Hematopoietic multipotent progenitor cell treated with erythropoietin and hydrocortisone succinate and interleukin-3 and kit ligand, for 15 days (in vitro differentiated cells): ENCODE measurements around the gene LAYN.

Experiments used
- DNase-seq: peaks from one replicate; pipeline ENCODE4 v3.0.0-alpha.2; 2015; ENCODE audit warnings: low spot score

Gene LAYN

DNA sequence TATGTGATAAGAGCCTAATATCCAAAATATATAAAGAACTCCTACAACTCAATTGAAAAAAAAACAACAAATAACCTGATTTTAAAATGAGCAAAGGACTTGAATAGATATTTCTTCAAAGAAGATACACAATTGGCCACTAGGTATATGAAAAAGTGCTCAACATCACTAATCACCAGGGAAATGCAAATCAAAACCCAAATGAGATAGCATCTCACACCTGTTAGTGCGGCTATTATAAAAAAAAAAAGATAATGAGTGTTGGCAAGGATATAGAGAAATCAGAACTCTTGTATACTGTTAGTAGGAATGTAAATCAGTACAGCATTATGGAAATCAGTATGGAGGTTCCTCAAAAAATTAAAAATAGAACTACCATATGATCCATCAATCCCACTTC, 55.8 kb downstream of the LAYN start:
- no peak for DNase-seq

DNA sequence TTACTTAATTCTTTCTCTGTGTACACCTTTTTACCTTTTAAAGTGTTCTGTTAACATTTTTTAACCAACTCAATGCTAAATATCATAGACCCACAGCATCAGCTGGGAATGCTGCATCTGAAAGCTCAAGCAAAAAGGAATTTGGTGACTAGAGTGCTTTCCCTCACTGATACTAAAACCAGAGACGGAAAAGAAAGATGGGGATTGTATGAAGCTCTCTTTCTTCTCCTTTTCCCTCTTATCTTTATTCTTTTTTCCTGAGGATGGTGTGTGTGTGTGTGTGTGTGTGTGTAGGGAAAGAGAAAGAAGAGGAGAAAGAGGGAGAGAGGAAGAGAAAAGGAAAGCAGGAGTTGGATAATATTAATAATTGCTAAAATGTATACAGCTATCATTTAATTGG, 57.6 kb downstream of the LAYN start:
- DNase-seq: no peak

DNA sequence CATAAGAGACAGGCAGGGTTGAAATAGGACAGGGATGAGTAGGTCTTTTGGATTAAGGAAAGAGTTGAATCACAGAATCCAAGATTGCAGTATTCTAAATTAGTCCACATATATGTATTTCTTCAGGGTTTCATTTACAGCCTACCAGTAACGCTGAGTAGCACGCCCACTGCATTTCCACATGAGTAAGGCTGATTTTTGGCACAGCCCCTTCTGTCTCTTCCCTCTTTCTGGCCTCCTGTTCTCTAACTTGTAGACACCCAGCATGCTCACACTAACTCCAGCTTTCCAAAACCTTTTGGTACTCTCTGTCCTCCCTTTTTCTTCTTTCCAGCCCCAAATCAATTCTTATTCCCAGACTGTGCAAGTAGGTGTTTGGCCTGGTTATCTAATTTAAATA, 58.0 kb downstream of the LAYN start:
- DNase-seq: no peak

DNA sequence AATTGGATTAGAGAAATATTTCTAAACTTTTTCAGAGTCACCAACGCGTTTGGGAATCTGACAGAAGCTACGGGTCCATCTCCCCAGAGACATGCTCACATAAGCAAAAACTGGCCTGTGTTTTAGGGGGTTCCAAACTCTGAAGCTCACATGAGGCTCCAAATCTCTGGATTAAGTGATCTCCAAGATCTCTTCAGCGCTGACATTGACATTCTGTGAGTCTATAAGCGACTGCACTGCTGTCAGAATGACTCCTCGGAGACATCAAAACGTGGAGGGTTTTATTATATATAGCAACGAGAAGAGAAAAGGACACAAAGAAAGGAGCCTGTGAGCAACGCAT, 61.1 kb downstream of the LAYN start:
- DNase-seq: no peak

DNA sequence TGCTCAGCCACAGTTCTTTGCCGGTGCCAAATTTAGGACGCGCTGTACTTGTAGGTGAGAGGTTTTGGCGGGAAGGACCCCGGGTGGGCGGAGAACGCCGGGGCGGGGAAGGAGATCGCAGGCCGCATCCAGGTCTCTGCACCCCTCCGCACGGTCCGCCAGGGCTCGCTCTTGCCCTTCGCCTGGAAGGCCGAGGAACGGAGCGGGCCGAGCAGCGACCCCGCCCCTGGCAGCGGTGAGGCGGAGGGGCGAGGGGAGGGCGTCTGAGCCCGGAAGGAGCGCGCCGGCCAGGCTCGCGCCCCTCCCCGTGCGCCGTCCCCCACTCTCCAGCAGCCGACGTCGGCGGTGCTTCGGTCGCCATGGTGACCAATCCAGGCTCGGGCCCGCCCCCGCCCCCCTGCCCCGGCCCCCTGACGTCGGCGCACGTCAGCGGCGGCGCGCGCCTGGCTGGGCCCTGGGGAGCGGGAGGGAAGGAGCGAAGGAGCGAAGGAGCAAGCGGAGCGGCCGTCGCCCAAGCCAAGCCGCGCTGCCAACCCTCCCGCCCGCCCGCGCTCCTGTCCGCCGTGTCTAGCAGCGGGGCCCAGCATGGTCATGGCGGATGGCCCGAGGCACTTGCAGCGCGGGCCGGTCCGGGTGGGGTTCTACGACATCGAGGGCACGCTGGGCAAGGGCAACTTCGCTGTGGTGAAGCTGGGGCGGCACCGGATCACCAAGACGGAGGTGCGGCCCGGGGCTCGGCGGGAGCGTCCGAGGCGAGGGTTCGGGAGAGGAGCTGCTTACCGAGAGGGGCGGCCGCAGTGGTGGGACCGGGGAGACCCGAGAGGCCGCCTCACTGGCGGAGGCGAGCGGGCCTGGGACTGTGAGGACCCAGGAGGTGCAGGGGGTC, 61.7 kb downstream of the LAYN start, which contains the start of gene SIK2:
Gene SIK2, plus strand, starts transcription at position 471 of the 886 bp plus-strand sequence. Its CDS starts 115 bp downstream, at position 586.
- DNase-seq: peak; percentile 85

DNA sequence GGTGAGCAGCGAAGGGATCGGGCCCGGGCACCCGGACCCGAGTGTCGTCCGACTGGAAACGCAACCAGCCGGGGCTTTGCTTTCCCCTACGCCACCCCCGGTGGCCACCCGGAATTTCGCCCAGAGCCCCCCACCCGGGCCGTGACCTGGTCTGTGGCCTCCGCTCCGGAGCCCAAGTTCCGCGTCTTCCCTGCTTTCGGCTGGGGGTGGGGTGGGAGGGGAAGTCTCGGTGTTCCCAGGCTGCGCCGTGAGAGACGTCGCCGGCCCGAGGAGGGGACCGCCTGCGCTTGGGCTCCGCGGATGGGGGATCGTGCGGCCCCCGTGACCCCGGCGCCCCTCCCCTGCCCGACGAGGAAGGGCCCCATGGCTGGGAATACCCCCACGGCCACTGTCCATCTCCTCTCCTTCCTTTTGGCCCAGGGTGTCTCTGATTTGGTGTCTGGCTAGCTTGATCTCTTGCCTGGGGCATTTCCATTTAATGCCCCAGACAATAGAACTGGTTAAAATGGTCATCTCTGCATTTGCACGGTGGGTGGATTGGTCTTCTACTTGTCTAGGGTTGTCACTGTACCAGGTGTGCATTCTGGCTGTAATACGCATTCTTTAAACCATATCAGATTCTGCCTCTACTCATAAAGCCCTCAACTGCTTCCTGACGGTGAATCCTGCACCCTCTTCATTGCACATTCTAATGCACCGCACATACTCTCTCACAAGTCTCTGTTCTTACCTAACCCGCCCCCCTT, 62.5 kb downstream of the LAYN start:
- DNase-seq: peak; percentile 19

DNA sequence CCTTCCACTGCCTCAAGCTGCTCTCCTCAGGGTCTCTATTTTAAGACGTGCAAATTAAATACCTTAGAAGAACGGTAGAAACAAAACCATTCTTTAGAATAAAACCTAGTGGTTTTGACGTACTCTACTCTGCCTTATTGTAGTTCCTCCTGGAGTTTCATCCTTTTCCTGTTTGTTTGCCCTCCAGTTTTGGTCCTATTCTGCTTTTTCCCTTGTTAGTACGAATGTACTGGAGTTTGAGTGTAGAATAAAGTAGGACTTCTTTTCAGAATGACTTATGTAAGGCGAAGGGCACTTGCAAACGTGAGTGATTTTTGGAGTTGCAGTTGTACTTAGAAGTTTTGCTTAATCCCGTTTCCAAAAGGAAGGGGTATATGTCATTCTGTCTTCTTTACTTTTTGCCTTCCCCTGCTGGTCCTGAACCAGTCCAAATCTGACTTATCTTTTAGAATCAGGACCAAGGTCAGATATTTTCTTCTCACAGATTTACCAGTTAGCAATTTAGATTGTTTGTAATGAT, 63.2 kb downstream of the LAYN start:
- DNase-seq: peak; percentile 10

DNA sequence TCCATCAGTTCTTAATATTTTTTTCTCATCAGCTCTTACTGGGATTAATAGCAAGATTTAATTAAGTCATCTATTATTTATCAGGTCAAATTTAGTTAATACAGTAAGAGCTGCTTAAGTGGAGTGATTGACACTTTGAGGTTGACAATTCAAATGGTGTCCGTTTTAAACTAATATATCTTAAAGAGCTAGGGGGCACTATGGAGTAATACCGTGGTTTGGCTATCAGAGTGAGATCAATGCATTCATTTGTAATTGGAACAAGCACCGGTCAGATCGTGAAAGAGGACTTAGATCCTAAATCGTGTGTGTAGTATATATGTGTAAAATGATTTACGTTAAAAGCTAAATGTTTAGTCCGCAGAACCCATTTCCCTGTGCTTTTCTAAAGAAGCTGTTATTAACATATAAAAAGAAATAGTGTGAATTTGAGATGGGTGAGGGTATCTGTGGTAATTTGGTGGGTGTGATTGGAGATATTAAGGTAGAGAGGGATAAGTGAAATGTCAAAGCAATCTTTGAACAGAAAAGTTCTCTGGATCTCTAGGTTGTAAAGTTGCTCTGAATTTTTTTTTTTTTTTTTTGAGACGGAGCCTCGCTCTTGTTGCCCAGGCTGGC, 64.0 kb downstream of the LAYN start:
- peak; percentile 76 for DNase-seq

DNA sequence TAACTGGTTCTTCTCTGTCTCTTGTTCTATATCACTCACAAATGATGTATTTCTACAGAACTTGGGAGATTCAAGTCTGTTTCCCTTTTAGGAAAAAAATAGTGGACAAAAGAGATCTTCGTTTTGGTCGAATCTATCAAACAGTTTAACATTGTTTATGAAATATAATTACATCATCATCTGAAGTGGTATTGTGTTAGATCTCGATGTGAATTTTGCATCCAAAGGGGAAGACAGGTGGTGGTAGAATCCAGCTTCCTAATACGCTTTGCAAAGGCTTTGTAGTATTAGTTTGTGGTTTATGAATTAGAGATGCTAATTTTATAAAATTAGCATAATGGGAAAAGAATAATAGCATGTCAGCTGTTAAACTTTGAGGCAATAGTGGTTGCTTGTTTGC, 65.2 kb downstream of the LAYN start:
- DNase-seq: no peak

DNA sequence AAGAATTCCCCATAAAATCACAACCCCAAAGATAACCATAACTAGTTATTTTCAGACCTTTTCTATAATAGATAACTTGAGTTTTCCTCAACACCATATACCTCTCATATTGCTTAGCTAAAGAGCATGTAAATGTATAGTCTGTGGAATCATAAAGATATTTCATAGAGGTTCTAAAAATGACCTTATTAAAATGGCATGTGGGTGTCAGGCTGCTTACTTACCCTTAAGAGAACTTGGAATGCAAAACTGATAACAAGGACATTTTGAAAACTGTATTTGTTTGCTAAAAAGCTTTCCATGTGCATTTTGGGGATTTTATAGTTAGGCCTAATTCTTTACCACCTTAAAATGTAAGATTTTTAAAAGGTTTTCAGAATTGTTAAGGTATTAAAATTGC, 66.5 kb downstream of the LAYN start:
- no peak for DNase-seq

DNA sequence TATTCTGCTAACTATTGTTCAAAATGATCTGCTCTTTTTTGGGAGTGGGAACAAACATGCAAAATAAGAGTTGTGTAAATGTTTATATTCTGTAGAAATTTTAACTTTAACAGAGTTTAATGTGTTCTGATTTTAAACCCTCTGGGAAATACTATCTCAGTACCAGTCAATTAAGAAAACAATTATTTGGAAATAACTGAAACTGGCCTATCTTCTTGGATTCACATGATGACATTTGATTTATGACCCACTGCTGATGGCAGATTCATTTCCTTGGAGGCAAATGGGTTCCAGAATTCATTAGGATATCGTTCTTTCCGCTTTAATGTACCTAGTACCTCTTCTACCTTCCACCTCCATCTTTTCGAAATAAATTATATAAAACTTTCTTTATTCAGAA, 67.2 kb downstream of the LAYN start:
- no peak for DNase-seq
